ENCODE measurements around the gene NPRL2.

NPRL2 gene

GRCh38 chr3:50350213-50350526 lies 405 bp downstream of the NPRL2 start:
- no peak for DNase-seq (ENCODE audit: low read depth, low spot score)

GRCh38 chr3:50347187-50347813 lies 3.3 kb downstream of the NPRL2 start:
- peak; percentile 57 for DNase-seq (ENCODE audit: low read depth, low spot score)

GRCh38 chr3:50345586-50346234 lies 4.9 kb downstream of the NPRL2 start, which contains the start of gene ZMYND10:
TSS of gene ZMYND10 (minus strand) at chr3:50345732. CDS start at chr3:50345579, 153 bp downstream.
- DNase-seq (ENCODE audit: low read depth, low spot score) = peak; percentile 43

- no peak for DNase-seq (ENCODE audit: low read depth, low spot score)
Measured at GRCh38 chr3:50345008-50345407, 5.6 kb downstream of the NPRL2 start.

GRCh38 chr3:50342813-50343633 lies 7.6 kb downstream of the NPRL2 start:
- no peak for DNase-seq (ENCODE audit: low read depth, low spot score)

- DNase-seq (ENCODE audit: low read depth, low spot score) = no peak
Measured at GRCh38 chr3:50341996-50342650, 8.5 kb downstream of the NPRL2 start.

GRCh38 chr3:50341537-50341936 lies 9.0 kb downstream of the NPRL2 start:
- DNase-seq (ENCODE audit: low read depth, low spot score) = no peak

GRCh38 chr3:50340448-50341329 lies 9.9 kb downstream of the NPRL2 start, which contains the start of gene RASSF1:
TSS of gene RASSF1 (minus strand) at chr3:50340836. CDS start at chr3:50340805, 31 bp downstream.
- no peak for DNase-seq (ENCODE audit: low read depth, low spot score)

- no peak for DNase-seq (ENCODE audit: low read depth, low spot score)
Measured at GRCh38 chr3:50340147-50340447, 10.5 kb downstream of the NPRL2 start.

GRCh38 chr3:50339485-50340146 lies 11.0 kb downstream of the NPRL2 start:
- no peak for DNase-seq (ENCODE audit: low read depth, low spot score)

GRCh38 chr3:50338965-50339364 lies 11.6 kb downstream of the NPRL2 start:
- no peak for DNase-seq (ENCODE audit: low read depth, low spot score)

GRCh38 chr3:50337175-50337861 lies 13.3 kb downstream of the NPRL2 start:
- peak; percentile 86 for DNase-seq (ENCODE audit: low read depth, low spot score)

- DNase-seq (ENCODE audit: low read depth, low spot score) = no peak
Measured at GRCh38 chr3:50336452-50337174, 14.0 kb downstream of the NPRL2 start.

- DNase-seq (ENCODE audit: low read depth, low spot score) = no peak
Measured at GRCh38 chr3:50334339-50335075, 16.1 kb downstream of the NPRL2 start.

GRCh38 chr3:50333744-50334328 lies 16.7 kb downstream of the NPRL2 start:
- no peak for DNase-seq (ENCODE audit: low read depth, low spot score)

GRCh38 chr3:50331364-50331907 lies 19.1 kb downstream of the NPRL2 start:
- DNase-seq (ENCODE audit: low read depth, low spot score) = no peak

GRCh38 chr3:50330330-50330729 lies 20.2 kb downstream of the NPRL2 start:
- DNase-seq (ENCODE audit: low read depth, low spot score) = no peak
